ENCODE data around the gene NPAS3.

NPAS3 gene

GRCh38 chr14:32940711-32941667, 2.3 kb downstream of the NPAS3 start:
- no peak for DNase-seq

GRCh38 chr14:32941668-32942065, 3.0 kb downstream of the NPAS3 start:
- DNase-seq: no peak

- DNase-seq: no peak
These were observed 8.4 kb downstream of the NPAS3 start for GRCh38 chr14:32947081-32947480.

GRCh38 chr14:32947792-32948191, 9.1 kb downstream of the NPAS3 start:
- DNase-seq: no peak

GRCh38 chr14:32950584-32950983, 11.9 kb downstream of the NPAS3 start:
- no peak for DNase-seq

GRCh38 chr14:32967421-32967820, 28.7 kb downstream of the NPAS3 start:
- no peak for DNase-seq

- no peak for DNase-seq
These were observed 30.4 kb downstream of the NPAS3 start for GRCh38 chr14:32968972-32969544.

- DNase-seq: no peak
These were observed 39.2 kb downstream of the NPAS3 start for GRCh38 chr14:32977913-32978312.

GRCh38 chr14:32978691-32979255, 40.1 kb downstream of the NPAS3 start:
- DNase-seq: no peak

GRCh38 chr14:32980178-32980901, 41.7 kb downstream of the NPAS3 start:
- no peak for DNase-seq

- DNase-seq: no peak
These were observed 42.3 kb downstream of the NPAS3 start for GRCh38 chr14:32980902-32981501.

GRCh38 chr14:32984241-32984930, 45.7 kb downstream of the NPAS3 start:
- no peak for DNase-seq

GRCh38 chr14:32985866-32986265, 47.2 kb downstream of the NPAS3 start:
- no peak for DNase-seq

- DNase-seq: no peak
These were observed 48.3 kb downstream of the NPAS3 start for GRCh38 chr14:32986791-32987540.

- DNase-seq: no peak
These were observed 53.0 kb downstream of the NPAS3 start for GRCh38 chr14:32991691-32992090.

- DNase-seq: no peak
These were observed 55.2 kb downstream of the NPAS3 start for GRCh38 chr14:32993921-32994320.

- DNase-seq: no peak
These were observed 57.7 kb downstream of the NPAS3 start for GRCh38 chr14:32996343-32996742.

- no peak for DNase-seq
These were observed 59.8 kb downstream of the NPAS3 start for GRCh38 chr14:32998433-32998832.

GRCh38 chr14:33009673-33010072, 71.0 kb downstream of the NPAS3 start:
- DNase-seq: no peak

GRCh38 chr14:33010495-33010894, 71.8 kb downstream of the NPAS3 start:
- DNase-seq: no peak

- no peak for DNase-seq
These were observed 76.0 kb downstream of the NPAS3 start for GRCh38 chr14:33014710-33015109.

GRCh38 chr14:33016613-33017012, 77.9 kb downstream of the NPAS3 start:
- no peak for DNase-seq

All from KG1 (cell line).